Right hindlimb (tissue), 1 donor: ENCODE data around the gene CAPN9.
"Not testable (repeated sequence)": the region's sequence is repeated elsewhere in the genome, so short reads cannot be mapped to it uniquely, and the experiment has no call there.

ENCODE experiments used
- DNase-seq: peaks from one replicate; pipeline ENCODE4 v3.0.0-alpha.2; 2018

Gene CAPN9

GRCh38 chr1:230749635-230750034 lies 2.4 kb downstream of the CAPN9 start:
- DNase-seq: no peak

- no peak for DNase-seq
Observed at GRCh38 chr1:230750576-230750975, 3.4 kb downstream of the CAPN9 start.

GRCh38 chr1:230750986-230751625 lies 3.9 kb downstream of the CAPN9 start:
- no peak for DNase-seq

GRCh38 chr1:230752407-230752806 lies 5.2 kb downstream of the CAPN9 start:
- DNase-seq: peak; percentile 79

GRCh38 chr1:230753191-230753585 lies 6.0 kb downstream of the CAPN9 start:
- no peak for DNase-seq

GRCh38 chr1:230753586-230754251 lies 6.5 kb downstream of the CAPN9 start:
- DNase-seq: peak; percentile 75

- peak; percentile 40 for DNase-seq
Observed at GRCh38 chr1:230754796-230755195, 7.6 kb downstream of the CAPN9 start.

- no peak for DNase-seq
Observed at GRCh38 chr1:230757856-230758708, 10.9 kb downstream of the CAPN9 start.

GRCh38 chr1:230758709-230759368 lies 11.7 kb downstream of the CAPN9 start:
- DNase-seq: peak; percentile 70

GRCh38 chr1:230759369-230760065 lies 12.3 kb downstream of the CAPN9 start:
- no peak for DNase-seq

GRCh38 chr1:230760360-230760827 lies 13.2 kb downstream of the CAPN9 start:
- DNase-seq: no peak

GRCh38 chr1:230761443-230762167 lies 14.4 kb downstream of the CAPN9 start:
- no peak for DNase-seq

GRCh38 chr1:230763927-230764591 lies 16.9 kb downstream of the CAPN9 start:
- no peak for DNase-seq

- DNase-seq: no peak
Observed at GRCh38 chr1:230766318-230766717, 19.1 kb downstream of the CAPN9 start.

GRCh38 chr1:230767859-230768612 lies 20.8 kb downstream of the CAPN9 start:
- DNase-seq: not testable (repeated sequence)

- peak; percentile 30 for DNase-seq
Observed at GRCh38 chr1:230768903-230769570, 21.8 kb downstream of the CAPN9 start.

- no peak for DNase-seq
Observed at GRCh38 chr1:230770317-230770716, 23.1 kb downstream of the CAPN9 start.

- no peak for DNase-seq
Observed at GRCh38 chr1:230771773-230772354, 24.7 kb downstream of the CAPN9 start.
